Ishikawa (cell line): ENCODE data around the gene GSG1L2.

Experiments
- EP300 ChIP-seq: IDR thresholded peaks from 2 replicates; pipeline ENCODE4 v1.6.1; 2012; ENCODE audit warnings: borderline replicate concordance
- NFIC ChIP-seq: IDR thresholded peaks from 2 replicates; pipeline ENCODE4 v1.6.1; 2012
- TCF12 ChIP-seq: IDR thresholded peaks from 2 replicates; pipeline ENCODE4 v1.6.1; 2012; ENCODE audit warnings: low read depth
- TEAD4 ChIP-seq: IDR thresholded peaks from 2 replicates; pipeline ENCODE4 v1.6.1; 2012
- YY1 ChIP-seq: IDR thresholded peaks from 2 replicates; pipeline ENCODE4 v1.6.1; 2012; ENCODE audit warnings: low read depth
- TF ChIP-seq, protein P1 (sequence below): IDR thresholded peaks from 2 replicates; pipeline ENCODE4 v1.6.1; 2012
- TF ChIP-seq, protein P2 (sequence below): IDR thresholded peaks from 2 replicates; pipeline ENCODE4 v1.6.1; 2012

GRCh38 chr17:9809409-9809808 lies 12.5 kb downstream of the GSG1L2 start:
- TF ChIP-seq NFIC, result no peak
- TF ChIP-seq, protein P1, sequence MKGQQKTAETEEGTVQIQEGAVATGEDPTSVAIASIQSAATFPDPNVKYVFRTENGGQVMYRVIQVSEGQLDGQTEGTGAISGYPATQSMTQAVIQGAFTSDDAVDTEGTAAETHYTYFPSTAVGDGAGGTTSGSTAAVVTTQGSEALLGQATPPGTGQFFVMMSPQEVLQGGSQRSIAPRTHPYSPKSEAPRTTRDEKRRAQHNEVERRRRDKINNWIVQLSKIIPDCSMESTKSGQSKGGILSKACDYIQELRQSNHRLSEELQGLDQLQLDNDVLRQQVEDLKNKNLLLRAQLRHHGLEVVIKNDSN, result no peak
- TF ChIP-seq EP300, result no peak
- TF ChIP-seq, protein P2, sequence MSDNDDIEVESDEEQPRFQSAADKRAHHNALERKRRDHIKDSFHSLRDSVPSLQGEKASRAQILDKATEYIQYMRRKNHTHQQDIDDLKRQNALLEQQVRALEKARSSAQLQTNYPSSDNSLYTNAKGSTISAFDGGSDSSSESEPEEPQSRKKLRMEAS, result no peak
- no peak for TF ChIP-seq YY1
- TF ChIP-seq TEAD4, result no peak
- no peak for TF ChIP-seq TCF12
